GM12892 (cell line): ENCODE data around the gene APPBP2.
"Not testable (repeated sequence)": the region's sequence is repeated elsewhere in the genome, so short reads cannot be mapped to it uniquely, and the experiment has no call there.

Source experiments
- DNase-seq: peaks from one replicate; pipeline ENCODE4 v3.0.0; 2011; ENCODE audit not compliant: insufficient read length
- FAIRE-seq: peaks from 2 replicates; lab custom pipeline; 2011; peaks lifted over from hg19 to GRCh38; lab: Jason Lieb, UNC
- POLR2A ChIP-seq: IDR thresholded peaks from 2 replicates; pipeline ENCODE4 v1.6.1; 2011; ENCODE audit warnings: low read depth, low read length, control low read depth
- POLR2AphosphoS5 ChIP-seq: IDR thresholded peaks from 2 replicates; pipeline ENCODE4 v1.6.1; 2011; ENCODE audit warnings: low read depth, low read length, control low read depth
- TAF1 ChIP-seq: IDR thresholded peaks from 2 replicates; pipeline ENCODE4 v1.6.1; 2011; ENCODE audit warnings: low read depth, mild to moderate bottlenecking, control low read depth, low read length, borderline replicate concordance

APPBP2 gene

GRCh38 chr17:60554377-60554788, 28.3 kb upstream of the APPBP2 start:
- DNase-seq (no peak), FAIRE-seq (no peak)
- no peak for TF ChIP-seq POLR2A
- no peak for TF ChIP-seq POLR2AphosphoS5
- no peak for TF ChIP-seq TAF1

- not testable (repeated sequence) for DNase-seq, FAIRE-seq
These were observed 26.2 kb upstream of the APPBP2 start for GRCh38 chr17:60552255-60552654.

GRCh38 chr17:60548990-60549389, 22.9 kb upstream of the APPBP2 start:
- DNase-seq (no peak), FAIRE-seq (no peak)
- no peak for TF ChIP-seq POLR2A
- no peak for TF ChIP-seq POLR2AphosphoS5
- TF ChIP-seq TAF1 = no peak

GRCh38 chr17:60545465-60546191, 19.6 kb upstream of the APPBP2 start:
- no peak for DNase-seq
- FAIRE-seq = no peak
- TF ChIP-seq TAF1 = no peak
- TF ChIP-seq POLR2A = no peak
- no peak for TF ChIP-seq POLR2AphosphoS5

GRCh38 chr17:60542071-60542470, 16.0 kb upstream of the APPBP2 start:
- FAIRE-seq = no peak
- TF ChIP-seq TAF1 (no peak), POLR2A (no peak), POLR2AphosphoS5 (no peak)

GRCh38 chr17:60540460-60540859, 14.4 kb upstream of the APPBP2 start:
- DNase-seq (no peak), FAIRE-seq (no peak)
- TF ChIP-seq POLR2A (no peak), POLR2AphosphoS5 (no peak), TAF1 (no peak)

More at GRCh38 chr17:60542071-60542470, 16.0 kb upstream of the APPBP2 start:
- no peak for DNase-seq

GRCh38 chr17:60539807-60540206, 13.8 kb upstream of the APPBP2 start:
- FAIRE-seq (no peak), DNase-seq (no peak)
- TF ChIP-seq TAF1 (no peak), POLR2AphosphoS5 (no peak), POLR2A (no peak)

GRCh38 chr17:60538726-60539125, 12.7 kb upstream of the APPBP2 start:
- FAIRE-seq (no peak), DNase-seq (no peak)
- no peak for TF ChIP-seq POLR2A
- no peak for TF ChIP-seq TAF1
- no peak for TF ChIP-seq POLR2AphosphoS5

- TF ChIP-seq TAF1 = no peak
- no peak for TF ChIP-seq POLR2A
- no peak for TF ChIP-seq POLR2AphosphoS5
- no peak for FAIRE-seq
- no peak for DNase-seq
These were observed 9.6 kb upstream of the APPBP2 start for GRCh38 chr17:60535382-60536279.

GRCh38 chr17:60534613-60535157, 8.6 kb upstream of the APPBP2 start:
- FAIRE-seq (no peak), DNase-seq (no peak)
- TF ChIP-seq TAF1 (no peak), POLR2AphosphoS5 (no peak), POLR2A (no peak)

GRCh38 chr17:60534010-60534555, 8.0 kb upstream of the APPBP2 start:
- no peak for TF ChIP-seq POLR2AphosphoS5
- TF ChIP-seq TAF1 = no peak
- no peak for TF ChIP-seq POLR2A
- FAIRE-seq (no peak), DNase-seq (no peak)
